SIG-M5 (cell line): ENCODE measurements around the gene MT1H.
A peak's percentile ranks its signal among the peaks of the same experiment; 100 is the strongest.
"Not testable (repeated sequence)": the region's sequence is repeated elsewhere in the genome, so short reads cannot be mapped to it uniquely, and the experiment has no call there.

Experiments used
- DNase-seq: peaks from one replicate; lab custom pipeline; 2025; lab: John Stamatoyannopoulos, UW

MT1H gene

GRCh38 chr16:56665286-56666261 is 4.0 kb upstream of the MT1H start:
- DNase-seq, result not testable (repeated sequence)

DNA sequence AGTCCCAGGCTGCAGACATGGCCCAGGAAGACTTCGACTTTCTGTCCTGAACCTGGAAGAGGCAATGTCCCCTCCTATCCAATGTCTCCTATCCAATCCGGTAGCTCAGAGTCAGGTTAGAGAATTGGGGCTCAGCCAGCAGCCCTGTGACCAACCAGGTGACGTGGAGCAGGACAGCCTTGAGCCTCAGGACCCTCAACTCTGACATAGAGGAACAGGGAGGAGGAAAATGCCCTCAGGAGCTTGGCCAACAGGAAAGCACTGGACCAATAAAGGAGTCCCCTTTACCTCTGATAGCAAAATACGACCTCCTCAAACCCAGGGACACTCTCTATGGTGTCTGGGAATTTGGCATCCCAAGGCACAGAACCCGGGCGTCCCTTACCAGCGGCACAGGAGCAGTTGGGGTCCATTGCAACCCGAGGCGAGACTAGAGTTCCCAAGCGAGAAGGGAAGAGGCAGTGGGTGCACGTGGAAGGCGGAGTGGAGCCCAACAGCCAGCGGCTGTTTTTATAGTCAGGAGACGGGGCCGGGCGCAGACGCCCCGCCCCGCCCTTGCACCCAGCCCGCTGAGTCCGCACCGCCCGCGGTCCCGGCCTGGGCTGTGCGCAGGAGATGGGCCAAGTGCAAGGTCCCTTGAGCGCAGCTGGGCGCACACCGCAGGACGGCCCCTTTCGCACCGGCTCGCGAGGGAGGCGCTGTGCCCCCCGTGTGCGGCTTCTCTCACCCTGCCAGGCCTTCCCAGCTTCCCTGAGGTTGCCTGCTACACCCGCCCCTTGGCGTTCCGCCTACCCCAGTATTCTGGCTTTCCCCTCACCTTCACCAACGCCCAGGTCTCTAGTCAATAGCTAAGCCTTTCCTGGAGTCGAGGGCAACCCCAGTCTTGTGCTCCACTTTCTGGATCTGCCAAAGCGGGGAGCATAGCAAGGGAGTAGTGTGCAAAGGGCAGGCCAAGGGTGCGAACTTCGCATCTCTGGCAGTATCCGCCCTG is 1.7 kb upstream of the MT1H start, which contains the start of gene MT1G:
TSS of gene MT1G (minus strand) at position 485 of the 991 bp plus-strand sequence. CDS start at position 413, 72 bp downstream.
- no peak for DNase-seq

DNA sequence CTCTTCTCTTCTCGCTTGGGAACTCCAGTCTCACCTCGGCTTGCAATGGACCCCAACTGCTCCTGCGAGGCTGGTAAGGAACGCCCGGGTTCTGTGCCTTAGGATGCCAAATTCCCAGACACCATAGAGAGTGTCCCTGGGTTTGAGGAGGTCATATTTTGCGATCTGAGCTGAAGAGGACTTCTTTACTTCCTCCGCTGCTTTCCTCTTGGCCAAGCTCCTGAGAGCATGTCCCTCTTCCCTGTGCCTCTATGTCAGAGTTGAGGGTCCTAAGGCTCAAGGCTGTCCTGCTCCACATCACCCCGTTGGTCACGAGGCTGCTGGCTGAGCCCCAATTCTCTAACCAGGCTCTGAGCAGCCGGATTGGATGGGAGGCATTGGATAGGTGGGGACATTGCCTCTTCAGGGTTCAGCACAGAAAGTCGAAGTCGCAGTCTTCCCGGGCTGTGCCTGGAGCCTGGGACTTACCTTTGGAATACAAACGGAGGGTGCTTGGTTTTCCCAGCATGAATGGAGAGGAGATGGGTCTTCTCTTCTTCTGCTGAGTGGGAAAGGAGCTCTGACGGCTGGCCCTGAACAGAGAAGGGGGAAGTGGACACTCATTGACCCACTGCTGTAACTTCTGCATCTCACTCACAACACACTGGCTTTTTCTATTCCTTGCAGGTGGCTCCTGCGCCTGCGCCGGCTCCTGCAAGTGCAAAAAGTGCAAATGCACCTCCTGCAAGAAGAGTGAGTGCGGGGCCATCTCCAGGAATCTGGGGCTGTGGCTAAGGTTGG is 416 bp downstream of the MT1H start:
- no peak for DNase-seq

GRCh38 chr16:56670620-56670934 is 963 bp downstream of the MT1H start:
- no peak for DNase-seq

DNA sequence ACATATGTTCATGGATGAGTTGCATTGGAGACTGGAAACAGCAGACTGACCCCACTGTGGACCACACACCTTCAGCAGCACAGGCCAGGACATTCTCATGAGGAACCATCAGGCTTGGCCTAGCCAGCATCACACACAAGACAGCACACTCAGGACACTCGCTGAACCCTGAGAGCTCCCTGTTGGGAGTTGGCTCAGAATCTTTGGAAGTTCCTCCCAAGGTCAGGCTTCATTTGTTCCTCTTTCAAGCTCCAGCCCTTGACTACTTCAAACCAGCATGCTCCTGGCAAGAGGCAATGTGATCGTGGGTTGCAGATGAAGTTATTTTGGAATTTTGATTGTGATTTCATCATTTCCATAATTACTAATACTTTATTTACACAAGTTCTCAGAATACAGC is 2.1 kb downstream of the MT1H start:
- DNase-seq, result not testable (repeated sequence)

DNA sequence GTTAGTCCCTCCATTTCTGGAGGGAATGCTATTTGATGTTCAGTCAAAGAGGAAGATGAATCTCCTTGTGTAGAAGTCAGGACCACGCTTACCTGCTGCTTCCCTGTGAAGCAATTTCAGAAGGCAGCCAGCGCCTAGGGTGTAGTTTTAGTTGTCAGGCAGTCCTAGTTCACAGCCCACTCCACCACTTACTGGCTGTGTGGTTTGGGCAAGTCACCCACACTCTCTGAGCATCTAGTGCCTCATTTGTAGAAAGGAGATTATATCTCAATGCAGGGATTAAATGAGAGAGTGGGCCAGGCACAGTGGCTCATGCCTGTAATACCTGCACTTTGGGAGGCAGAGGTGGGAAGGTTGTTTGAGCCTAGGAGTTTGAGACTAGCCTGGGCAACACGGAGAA is 2.6 kb downstream of the MT1H start:
- not testable (repeated sequence) for DNase-seq

- DNase-seq, result no peak
These were observed 3.3 kb downstream of the MT1H start for GRCh38 chr16:56672761-56673536.

DNA sequence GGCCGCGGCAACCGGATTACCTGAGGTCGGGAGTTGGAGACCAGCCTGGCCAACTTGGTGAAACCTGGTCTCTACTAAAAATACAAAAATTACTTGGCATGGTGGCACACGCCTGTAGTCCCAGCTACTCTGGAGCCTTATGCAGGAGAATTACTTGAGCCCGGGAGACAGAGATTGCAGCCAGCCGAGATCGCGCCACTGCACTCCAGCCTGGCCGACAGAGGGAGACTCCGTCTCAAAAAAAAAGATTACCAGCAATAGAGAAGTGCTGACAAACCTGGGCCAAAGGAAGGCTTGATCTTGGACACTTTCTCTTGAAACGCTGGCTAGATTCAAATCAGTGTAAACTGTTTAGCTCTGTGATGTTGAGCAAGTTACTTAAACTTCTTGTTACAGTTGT is 4.3 kb downstream of the MT1H start:
- no peak for DNase-seq

- not testable (repeated sequence) for DNase-seq
These were observed 5.0 kb downstream of the MT1H start for GRCh38 chr16:56674570-56674969.

- no peak for DNase-seq
These were observed 6.1 kb downstream of the MT1H start for GRCh38 chr16:56675685-56676210.

DNA sequence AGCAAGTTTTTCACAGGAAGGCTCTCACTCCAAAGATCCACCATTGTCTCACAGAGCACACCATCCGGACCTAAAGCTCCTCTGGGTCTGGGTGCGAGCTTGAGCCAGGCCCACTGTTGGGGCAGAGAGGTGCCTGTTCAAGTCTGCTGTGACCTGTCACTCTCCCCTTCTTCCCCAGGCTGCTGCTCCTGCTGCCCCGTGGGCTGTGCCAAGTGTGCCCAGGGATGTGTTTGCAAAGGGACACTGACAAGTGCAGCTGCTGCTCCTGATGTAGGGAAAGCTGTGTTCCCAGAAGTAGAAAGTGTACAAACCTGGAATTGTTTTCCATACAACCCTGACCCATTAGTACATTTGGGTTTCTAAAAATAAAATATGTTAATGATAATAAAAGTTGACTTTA is 7.9 kb downstream of the MT1H start:
- DNase-seq, result no peak

- no peak for DNase-seq
These were observed 9.6 kb downstream of the MT1H start for GRCh38 chr16:56679078-56679730.

DNA sequence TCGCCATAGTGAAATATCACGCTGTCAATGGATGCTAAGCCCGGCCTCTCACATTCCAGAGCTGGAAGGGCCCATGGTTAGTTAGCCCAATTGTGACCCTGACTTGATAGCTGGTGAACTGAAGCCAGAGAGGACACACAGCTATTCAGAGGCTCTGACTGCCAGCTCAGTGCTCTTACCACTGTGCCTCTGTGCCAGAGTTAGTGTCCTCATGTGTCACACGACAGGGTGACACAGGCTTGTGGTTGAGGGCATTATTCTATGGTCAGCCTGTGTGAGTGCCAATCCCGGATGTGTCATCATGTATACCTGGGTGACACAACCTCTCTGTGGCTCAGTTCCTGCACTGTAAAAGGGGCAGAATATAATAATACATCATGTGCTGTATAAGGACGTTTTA is 10.2 kb downstream of the MT1H start:
- no peak for DNase-seq

DNA sequence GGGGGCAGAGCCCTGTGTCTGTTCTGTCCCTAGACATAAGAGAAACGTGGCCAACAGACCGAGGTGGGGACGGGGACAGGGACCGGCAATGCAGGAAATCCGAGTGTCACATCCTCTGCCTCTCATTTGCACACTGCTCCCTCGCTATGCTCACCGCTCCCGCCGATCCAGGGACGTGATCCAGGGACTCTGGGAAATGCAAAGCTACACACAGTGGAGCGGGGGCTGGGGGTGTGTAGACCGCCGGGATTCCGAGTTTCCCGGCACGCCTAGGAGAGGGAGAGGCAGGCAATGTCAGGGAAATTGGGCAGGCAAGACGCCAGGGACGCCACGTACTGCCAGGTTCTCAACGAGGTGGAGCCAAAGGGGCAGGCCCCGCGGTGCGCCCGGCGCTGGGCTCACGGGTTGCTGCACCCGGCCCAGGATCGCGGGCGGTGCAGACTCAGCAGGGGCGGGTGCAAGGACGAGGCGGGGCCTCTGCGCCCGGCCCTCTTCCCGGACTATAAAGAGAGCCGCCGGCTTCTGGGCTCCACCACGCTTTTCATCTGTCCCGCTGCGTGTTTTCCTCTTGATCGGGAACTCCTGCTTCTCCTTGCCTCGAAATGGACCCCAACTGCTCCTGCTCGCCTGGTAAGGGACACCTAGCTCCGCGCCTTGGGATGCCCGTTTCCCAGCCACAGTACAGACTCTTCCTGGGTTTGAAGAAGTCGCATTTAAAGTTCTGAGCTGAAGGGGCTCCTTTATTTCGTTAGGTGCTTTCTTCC is 12.5 kb downstream of the MT1H start, which contains the start of gene MT1X:
TSS of gene MT1X (plus strand) at position 532 of the 764 bp plus-strand sequence. CDS start at position 603, 71 bp downstream.
- DNase-seq, result peak; percentile 32

GRCh38 chr16:56682703-56683397 is 13.2 kb downstream of the MT1H start:
- DNase-seq, result no peak

DNA sequence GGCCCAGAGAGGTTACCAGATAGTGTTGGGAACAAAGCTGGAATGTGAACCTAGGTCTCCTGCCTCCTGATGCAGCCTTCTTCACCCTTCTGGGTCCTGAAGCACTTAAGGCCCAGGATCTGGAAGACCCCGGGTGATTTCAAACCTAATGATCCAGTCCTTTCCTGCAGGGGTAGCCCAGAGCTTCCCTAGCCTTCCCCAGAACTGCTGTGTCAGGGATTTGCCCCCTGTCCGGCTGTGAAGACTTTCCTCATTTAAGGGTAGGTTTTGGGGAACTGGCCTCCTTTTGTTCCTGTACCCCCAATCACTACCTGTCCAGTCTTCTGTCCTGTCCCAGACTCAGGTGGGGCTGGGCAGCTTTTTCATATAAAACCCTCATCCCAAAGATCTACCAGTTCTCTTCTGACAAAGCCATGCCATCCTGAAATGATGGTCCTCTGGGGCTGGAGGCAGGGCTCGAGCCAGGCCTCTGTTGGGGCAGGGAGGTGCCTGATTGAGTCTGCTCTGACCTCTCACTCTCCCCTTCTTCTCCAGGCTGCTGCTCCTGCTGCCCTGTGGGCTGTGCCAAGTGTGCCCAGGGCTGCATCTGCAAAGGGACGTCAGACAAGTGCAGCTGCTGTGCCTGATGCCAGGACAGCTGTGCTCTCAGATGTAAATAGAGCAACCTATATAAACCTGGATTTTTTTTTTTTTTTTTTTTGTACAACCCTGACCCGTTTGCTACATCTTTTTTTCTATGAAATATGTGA is 14.0 kb downstream of the MT1H start:
- DNase-seq, result no peak

DNA sequence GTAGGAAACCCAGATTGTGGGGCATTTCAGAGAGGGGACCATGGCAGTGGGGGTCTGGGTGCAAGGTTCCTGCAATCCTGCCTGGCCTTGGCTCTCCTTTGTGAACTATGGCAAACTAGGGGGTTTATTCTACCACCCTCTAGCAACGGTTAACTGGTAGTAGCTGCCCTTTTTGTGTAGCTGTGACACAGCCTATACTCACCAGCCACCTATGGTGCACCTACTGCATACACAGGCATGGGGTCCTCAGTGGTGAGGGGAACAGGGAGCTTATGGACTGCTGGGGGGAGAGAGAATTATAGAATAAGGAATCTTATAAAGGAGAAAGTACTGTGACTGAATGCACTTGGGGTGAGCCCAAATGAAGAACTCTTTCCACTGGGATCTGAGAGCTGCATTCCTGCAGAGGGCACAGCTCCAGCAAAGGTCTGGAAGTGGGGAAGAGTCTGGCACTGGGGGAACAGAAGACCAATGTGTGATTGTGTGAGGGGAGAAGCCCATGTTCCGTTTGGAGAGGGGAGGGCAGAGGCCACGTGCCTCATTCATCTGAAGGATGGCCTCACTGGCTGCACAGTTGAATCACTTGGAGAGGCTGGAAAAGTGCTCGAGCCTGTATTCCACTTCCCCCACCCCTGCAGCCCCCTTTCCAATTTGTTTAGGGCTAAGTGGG is 14.8 kb downstream of the MT1H start:
- no peak for DNase-seq
